ENCODE measurements around the gene TPRN.

DNA sequence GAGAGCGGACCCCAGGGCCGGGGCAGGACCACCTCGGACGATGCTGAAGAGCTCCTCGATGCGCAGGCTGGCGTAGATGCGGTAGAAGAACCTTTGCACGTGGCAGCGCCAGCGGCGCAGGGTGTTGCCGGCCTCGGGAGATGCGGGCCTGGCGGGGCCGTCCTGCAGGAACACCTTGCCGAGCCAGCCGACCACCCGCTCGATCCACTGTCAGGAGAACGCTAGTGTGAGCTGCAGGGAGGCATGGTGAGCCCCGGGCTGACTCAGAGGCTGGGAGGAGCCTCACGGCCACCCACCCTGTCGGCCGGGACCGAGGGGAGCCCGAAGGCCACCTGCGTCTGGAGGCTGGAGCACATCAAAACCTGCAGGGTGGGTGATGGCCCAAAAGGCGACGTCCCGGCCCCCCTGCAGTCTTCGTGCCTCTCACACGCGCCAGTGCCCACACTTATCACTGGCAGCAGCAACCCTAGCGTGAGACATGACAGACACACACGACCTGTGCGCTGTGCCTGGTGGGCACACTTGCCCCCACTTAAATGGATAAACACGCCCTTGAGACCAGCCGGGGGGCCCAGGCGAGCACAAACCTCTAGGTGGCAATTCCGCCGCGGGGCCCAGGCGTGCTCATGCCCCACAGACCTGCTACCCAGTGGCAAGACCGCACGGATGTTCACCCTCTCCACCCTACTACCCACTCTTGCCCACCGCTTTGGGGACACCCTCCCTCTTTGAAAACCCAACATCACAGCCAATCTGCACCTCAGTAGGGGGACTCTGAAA, 15.5 kb downstream of the TPRN start:
- TF ChIP-seq, protein P1, sequence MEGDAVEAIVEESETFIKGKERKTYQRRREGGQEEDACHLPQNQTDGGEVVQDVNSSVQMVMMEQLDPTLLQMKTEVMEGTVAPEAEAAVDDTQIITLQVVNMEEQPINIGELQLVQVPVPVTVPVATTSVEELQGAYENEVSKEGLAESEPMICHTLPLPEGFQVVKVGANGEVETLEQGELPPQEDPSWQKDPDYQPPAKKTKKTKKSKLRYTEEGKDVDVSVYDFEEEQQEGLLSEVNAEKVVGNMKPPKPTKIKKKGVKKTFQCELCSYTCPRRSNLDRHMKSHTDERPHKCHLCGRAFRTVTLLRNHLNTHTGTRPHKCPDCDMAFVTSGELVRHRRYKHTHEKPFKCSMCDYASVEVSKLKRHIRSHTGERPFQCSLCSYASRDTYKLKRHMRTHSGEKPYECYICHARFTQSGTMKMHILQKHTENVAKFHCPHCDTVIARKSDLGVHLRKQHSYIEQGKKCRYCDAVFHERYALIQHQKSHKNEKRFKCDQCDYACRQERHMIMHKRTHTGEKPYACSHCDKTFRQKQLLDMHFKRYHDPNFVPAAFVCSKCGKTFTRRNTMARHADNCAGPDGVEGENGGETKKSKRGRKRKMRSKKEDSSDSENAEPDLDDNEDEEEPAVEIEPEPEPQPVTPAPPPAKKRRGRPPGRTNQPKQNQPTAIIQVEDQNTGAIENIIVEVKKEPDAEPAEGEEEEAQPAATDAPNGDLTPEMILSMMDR (IDR thresholded peaks at IDR 0.05), result no peak
- TF ChIP-seq POLR2A (IDR thresholded peaks at IDR 0.05), result no peak
- no peak for TF ChIP-seq POLR2AphosphoS5 (IDR thresholded peaks at IDR 0.05)

All from sigmoid colon (tissue), 4 donors.